PC-3 (cell line): ENCODE measurements around the gene SLC39A5. TPM values are rescaled to one million over a fixed set of nuclear protein-coding genes. Genes with fewer than 3 reads are reported as not detected.

Experiments used
- ATAC-seq: fragments of 200-7000 bp; cut with Tn5 transposase; 2 replicates; pipeline ENCODE4 v1.9.1; 2020; ENCODE audit warnings: mild to moderate bottlenecking, moderate library complexity
- BruUV-seq: library from RNA; stranded (reverse); fragments of 400-500 nt; replicated peaks from 2 replicates; lab custom pipeline; 2021; lab: Mats Ljungman, UMichigan
- CTCF ChIA-PET: fragments of 300-600 bp; sonication (Branson Sonifier 250); formaldehyde crosslinking; loops from one replicate; lab custom pipeline; 2022; ENCODE audit warnings: antibody characterized with exemption; lab: Charles Lee
- POLR2A ChIA-PET: fragments of 300-600 bp; sonication (Branson Sonifier 250); formaldehyde crosslinking; loops from one replicate; lab custom pipeline; 2022; ENCODE audit warnings: antibody characterized with exemption; ENCODE audit not compliant: unreplicated experiment; lab: Charles Lee
- DNase-seq: peaks from one replicate; pipeline ENCODE4 v3.0.0-alpha.2; 2015
- H2AFZ ChIP-seq: fragments of 300-600 bp; sonication (generic); 2 replicates; pipeline ENCODE4 v1.6.0; 2016; ENCODE audit warnings: antibody characterized with exemption, low read length
- H3F3A ChIP-seq: fragments of 300-600 bp; sonication (generic); one replicate; pipeline ENCODE4 v1.6.0; 2017; ENCODE audit warnings: antibody characterized with exemption, low read length, control low read depth, mild to moderate bottlenecking; ENCODE audit not compliant: unreplicated experiment
- H3K27ac ChIP-seq: fragments of 300-600 bp; sonication (generic); 2 replicates; pipeline ENCODE4 v1.5.1; 2016; ENCODE audit warnings: mild to moderate bottlenecking, low read length
- H3K27me3 ChIP-seq: fragments of 300-600 bp; sonication (generic); 2 replicates; pipeline ENCODE4 v1.6.1; 2016; ENCODE audit warnings: low read length, mixed read lengths
- H3K36me3 ChIP-seq: fragments of 300-600 bp; sonication (generic); 2 replicates; pipeline ENCODE4 v1.6.1; 2016; ENCODE audit warnings: low read depth, mixed run types, low read length, mixed read lengths
- H3K4me1 ChIP-seq: fragments of 300-600 bp; sonication (generic); 2 replicates; pipeline ENCODE4 v1.5.1; 2016; ENCODE audit warnings: low read length; ENCODE audit not compliant: insufficient read depth
- H3K4me2 ChIP-seq: fragments of 300-600 bp; sonication (generic); 2 replicates; pipeline ENCODE4 v1.6.0; 2016; ENCODE audit warnings: low read length
- H3K4me3 ChIP-seq: fragments of 300-600 bp; sonication (generic); 2 replicates; pipeline ENCODE4 v1.5.1; 2016; ENCODE audit warnings: mild to moderate bottlenecking, low read length, mixed read lengths
- H3K79me2 ChIP-seq: fragments of 300-600 bp; sonication (generic); 2 replicates; pipeline ENCODE4 v1.6.1; 2017; ENCODE audit warnings: low read length, mixed read lengths
- H3K9ac ChIP-seq: fragments of 300-600 bp; sonication (generic); 2 replicates; pipeline ENCODE4 v1.6.0; 2016; ENCODE audit warnings: mild to moderate bottlenecking, low read length
- H3K9me2 ChIP-seq: fragments of 300-600 bp; sonication (generic); replicated peaks from 2 replicates; pipeline ENCODE4 v1.6.1; 2016; ENCODE audit warnings: mixed run types, low read length, mixed read lengths
- H3K9me3 ChIP-seq: fragments of 300-600 bp; sonication (generic); 2 replicates; pipeline ENCODE4 v1.6.1; 2016; ENCODE audit warnings: low read length, mixed read lengths
- H4K20me1 ChIP-seq: fragments of 300-600 bp; sonication (generic); 2 replicates; pipeline ENCODE4 v1.6.1; 2016; ENCODE audit warnings: low read length, mixed read lengths
- CTCF ChIP-seq: fragments of 300-600 bp; sonication (generic); conservative IDR thresholded peaks from 2 replicates; pipeline ENCODE4 v1.5.1; 2017; ENCODE audit warnings: antibody characterized with exemption, low read depth, mild to moderate bottlenecking, low read length
- EZH2 ChIP-seq: fragments of 300-600 bp; sonication (generic); IDR thresholded peaks from one replicate; pipeline ENCODE4 v1.6.1; 2017; ENCODE audit warnings: antibody characterized with exemption, mild to moderate bottlenecking, low read length; ENCODE audit not compliant: unreplicated experiment
- EZH2phosphoT487 ChIP-seq: fragments of 300-600 bp; sonication (generic); IDR thresholded peaks from 2 replicates; pipeline ENCODE4 v1.6.1; 2018; ENCODE audit warnings: mild to moderate bottlenecking, antibody characterized with exemption, low read length, borderline replicate concordance
- intact Hi-C: fragments of 100-400 bp; cut with micrococcal nuclease; formaldehyde crosslinking; loops from 2 replicates; pipeline ENCODE4 v1.9.0; 2023
- total RNA-seq: library from RNA; depleted of rRNA; stranded (reverse); fragments of >200 nt; gene quantifications from 2 replicates; pipeline ENCODE4 v1.2.3, GENCODE V29; 2014

The SLC39A5 gene
- total RNA-seq, 1 experiment from 2014 or later: 0.18 TPM

- Histone ChIP-seq H2AFZ (peak overlapping the region; percentile 89), H3K27me3 (no peaks in the 10 kb centered on the region), H3K27ac (peak overlapping the region; percentile 81), H3K4me3 (peak overlapping the region; percentile 90), H3K9me2 (no peaks in the 10 kb centered on the region), H3K36me3 (no peaks in the 10 kb centered on the region), H3K79me2 (peaks cover 35% of the 10 kb centered on the region), H3K4me2 (peak overlapping the region; percentile 94), H3K4me1 (peaks cover 22% of the 10 kb centered on the region), H3K9ac (peak overlapping the region; percentile 82), H4K20me1 (no peaks in the 10 kb centered on the region), H3K9me3 (no peaks in the 10 kb centered on the region), H3F3A (no peaks in the 10 kb centered on the region)
- ChIA-PET CTCF (interaction anchor here (0.6 to 1.6 kb wide), 7 partner anchors 14 to 492 kb away, joined by 3 to 9 read pairs (median 5); partner anchors contain the start of genes IL23A and SMARCC2), POLR2A (interaction anchor here (0.7 to 1.3 kb wide), 2 partner anchors 93 to 228 kb away, joined by 3 to 17 read pairs; partner anchors contain the start of genes ESYT1 and TIMELESS)
- intact Hi-C loops: loop anchor here (5.0 kb wide), 1 partner anchor 46 kb away; the partner anchor contains the start of gene COQ10A
- DNase-seq (peak; percentile 52), ATAC-seq (peak; percentile 16)
- TF ChIP-seq EZH2phosphoT487: no peak
- no peak for TF ChIP-seq EZH2
- no peak for TF ChIP-seq CTCF
- BruUV-seq: TSS peak; percentile 85
Observed at GRCh38 chr12:56221232-56221756, 8.6 kb upstream of the SLC39A5 start.

- TSS peak; percentile 41 for BruUV-seq
Observed at GRCh38 chr12:56221757-56222530, 7.9 kb upstream of the SLC39A5 start, which contains the start of gene RNF41. TSS of gene RNF41 (minus strand) at chr12:56221922. CDS start at chr12:56214047, 7,875 bp downstream.

More at GRCh38 chr12:56221757-56222530, 7.9 kb upstream of the SLC39A5 start, which contains the start of gene RNF41:
- H4K20me1 ChIP-seq: no peaks in the 10 kb centered on the region
- no peaks in the 10 kb centered on the region for H3K36me3 ChIP-seq
- TF ChIP-seq CTCF: no peak
- TF ChIP-seq EZH2: no peak
- TF ChIP-seq EZH2phosphoT487: no peak
- H3K79me2 ChIP-seq: peaks cover 35% of the 10 kb centered on the region
- H3K9me2 ChIP-seq: no peaks in the 10 kb centered on the region
- no peaks in the 10 kb centered on the region for H3K9me3 ChIP-seq
- H3K9ac ChIP-seq: peak within 1 kb of the TSS; percentile 82
- ChIA-PET POLR2A (interaction anchor here (0.5 to 1.3 kb wide), 4 partner anchors 94 to 227 kb away, joined by 3 to 17 read pairs (median 7); partner anchors contain the start of genes ESYT1, PA2G4 and TIMELESS), CTCF (interaction anchor here (0.5 to 1.6 kb wide), 8 partner anchors 15 to 1897 kb away, joined by 3 to 9 read pairs (median 5); partner anchors contain the start of genes COPZ1 and SMARCC2)
- peaks cover 22% of the 10 kb centered on the region for H3K4me1 ChIP-seq
- H3K4me2 ChIP-seq: peak within 1 kb of the TSS; percentile 94
- intact Hi-C loops: loop anchor here (5.0 kb wide), 1 partner anchor 45 kb away; the partner anchor contains the start of gene COQ10A
- no peaks in the 10 kb centered on the region for H3F3A ChIP-seq
- ATAC-seq (peak; percentile 71), DNase-seq (peak; percentile 96)
- peak within 1 kb of the TSS; percentile 89 for H2AFZ ChIP-seq
- peak within 1 kb of the TSS; percentile 90 for H3K4me3 ChIP-seq
- H3K27ac ChIP-seq: peak within 1 kb of the TSS; percentile 81
- H3K27me3 ChIP-seq: no peaks in the 10 kb centered on the region
